H1 (cell line): ENCODE results near the gene TDRD6. TPM values are rescaled to one million over a fixed set of nuclear protein-coding genes. Genes with fewer than 3 reads are reported as not detected.

Experiments
- CTCF ChIA-PET: fragments of 300-600 bp; sonication (Branson Sonifier 250); formaldehyde crosslinking; loops from one replicate; lab custom pipeline; 2021; ENCODE audit not compliant: partially characterized antibody; lab: Charles Lee
- POLR2A ChIA-PET: fragments of 300-600 bp; sonication (Branson Sonifier 250); formaldehyde crosslinking; loops from one replicate; lab custom pipeline; 2021; ENCODE audit warnings: inconsistent platforms; ENCODE audit not compliant: partially characterized antibody; lab: Charles Lee
- DNase-seq, 2 experiments: peaks; one replicate each; pipeline versions ENCODE4 v3.0.0 to v3.0.0-alpha.2; 2010 to 2022; ENCODE audit warnings: low spot score in 2 of 2, low read depth in 1 of 2, mixed read lengths in 1 of 2
- FAIRE-seq: peaks from 2 replicates; lab custom pipeline; 2011; peaks lifted over from hg19 to GRCh38; lab: Jason Lieb, UNC
- H2AFZ ChIP-seq: 2 replicates; pipeline ENCODE4 v1.8.1; 2012; ENCODE audit warnings: low read length, inconsistent platforms
- H2AK5ac ChIP-seq: 2 replicates; pipeline ENCODE4 v1.6.1; 2013; ENCODE audit warnings: low read depth, low read length
- H2BK120ac ChIP-seq: replicated peaks from 2 replicates; pipeline ENCODE3; 2013; ENCODE audit warnings: low read depth, low read length, inconsistent platforms
- H2BK12ac ChIP-seq: 2 replicates; pipeline ENCODE4 v1.6.1; 2013; ENCODE audit warnings: low read depth, low read length
- H2BK15ac ChIP-seq: 2 replicates; pipeline ENCODE4 v1.6.1; 2013; ENCODE audit warnings: low read length
- H2BK20ac ChIP-seq: 2 replicates; pipeline ENCODE4 v1.6.1; 2013; ENCODE audit warnings: low read length
- H2BK5ac ChIP-seq: 2 replicates; pipeline ENCODE4 v1.6.1; 2013; ENCODE audit warnings: low read depth, low read length
- H3K14ac ChIP-seq: 2 replicates; pipeline ENCODE4 v1.6.1; 2013; ENCODE audit warnings: inconsistent platforms; ENCODE audit not compliant: insufficient read length
- H3K18ac ChIP-seq: 2 replicates; pipeline ENCODE4 v1.6.1; 2013; ENCODE audit warnings: low read length; ENCODE audit errors: extremely low read depth
- H3K23ac ChIP-seq: 2 replicates; pipeline ENCODE4 v1.6.1; 2013; ENCODE audit warnings: inconsistent platforms; ENCODE audit not compliant: insufficient read length
- H3K23me2 ChIP-seq: 2 replicates; pipeline ENCODE4 v1.6.1; 2013; ENCODE audit warnings: low read depth, low read length
- H3K27ac ChIP-seq: 2 replicates; pipeline ENCODE4 v1.6.1; 2011; ENCODE audit warnings: low read depth, low read length, inconsistent platforms
- H3K27me3 ChIP-seq, 4 experiments: replicated peaks in 1 of 4; 1 replicate in 1 of 4; 2 replicates in 3 of 4; pipeline versions ENCODE4 v1.6.1 to v1.8.1; 2011 to 2013; ENCODE audit warnings: low read length in 3 of 4, mild to moderate bottlenecking in 3 of 4, inconsistent platforms in 2 of 4, mixed read lengths in 2 of 4, moderate library complexity in 1 of 4; ENCODE audit not compliant: control insufficient read depth in 3 of 4, insufficient read depth in 3 of 4; ENCODE audit errors: extremely low read depth in 1 of 4
- H3K36me3 ChIP-seq, 4 experiments: 2 replicates each; pipeline versions ENCODE4 v1.6.1 to v1.8.1; 2011 to 2013; ENCODE audit warnings: mild to moderate bottlenecking in 4 of 4, low read length in 3 of 4, moderate library complexity in 2 of 4, control low read depth in 1 of 4, inconsistent platforms in 1 of 4; ENCODE audit not compliant: insufficient read depth in 4 of 4, control insufficient read depth in 2 of 4
- H3K4ac ChIP-seq: replicated peaks from 2 replicates; pipeline ENCODE3; 2013; ENCODE audit warnings: low read length, low read depth, mixed read lengths, inconsistent platforms; ENCODE audit not compliant: insufficient read length
- H3K4me1 ChIP-seq, 4 experiments: replicated peaks in 1 of 4; 1 replicate in 1 of 4; 2 replicates in 3 of 4; pipeline versions ENCODE4 v1.6.1 to v1.8.1; 2011 to 2013; ENCODE audit warnings: low read length in 3 of 4, inconsistent platforms in 2 of 4, mixed read lengths in 1 of 4; ENCODE audit not compliant: insufficient read depth in 4 of 4, control insufficient read depth in 3 of 4
- H3K4me2 ChIP-seq, 2 experiments: 2 replicates each; pipeline versions ENCODE4 v1.6.1 to v1.8.1; 2011 to 2013; ENCODE audit warnings: low read depth in 2 of 2, low read length in 2 of 2, control low read depth in 1 of 2, inconsistent platforms in 1 of 2, mild to moderate bottlenecking in 1 of 2; ENCODE audit not compliant: insufficient read depth in 1 of 2
- H3K4me3 ChIP-seq, 4 experiments: fragments of 200-600, 300-600 bp in 1 of 4; sonication (generic), shearing (Covaris generic), sonication (Bioruptor Twin) in 1 of 4; 2 replicates each; pipeline versions ENCODE4 v1.5.1 to v1.8.1; 2011 to 2016; ENCODE audit warnings: low read length in 4 of 4, low read depth in 3 of 4, control low read depth in 2 of 4, inconsistent platforms in 2 of 4, mild to moderate bottlenecking in 2 of 4, mixed read lengths in 1 of 4, moderate library complexity in 1 of 4; ENCODE audit not compliant: insufficient read depth in 2 of 4; ENCODE audit errors: extremely low read depth in 1 of 4
- H3K56ac ChIP-seq: replicated peaks from 2 replicates; pipeline ENCODE3; 2013; ENCODE audit warnings: low read depth, mild to moderate bottlenecking, mixed read lengths, low read length, inconsistent platforms; ENCODE audit not compliant: insufficient read length
- H3K79me1 ChIP-seq: 2 replicates; pipeline ENCODE4 v1.6.1; 2013; ENCODE audit warnings: low read depth, low read length, control low read depth
- H3K79me2 ChIP-seq, 2 experiments: 2 replicates each; pipeline versions ENCODE4 v1.6.1 to v1.8.1; 2012 to 2013; ENCODE audit warnings: low read length in 2 of 2, mild to moderate bottlenecking in 2 of 2, inconsistent platforms in 1 of 2; ENCODE audit not compliant: insufficient read depth in 2 of 2, control insufficient read depth in 1 of 2
- H3K9ac ChIP-seq, 4 experiments: replicated peaks in 1 of 4; 1 replicate in 1 of 4; 2 replicates in 3 of 4; pipeline versions ENCODE4 v1.6.1 to v1.8.1; 2011 to 2013; ENCODE audit warnings: low read depth in 3 of 4, low read length in 3 of 4, control low read depth in 2 of 4, mild to moderate bottlenecking in 2 of 4, moderate library complexity in 2 of 4, inconsistent platforms in 1 of 4; ENCODE audit errors: extremely low read depth in 1 of 4
- H3K9me3 ChIP-seq, 2 experiments: 2 replicates each; pipeline versions ENCODE4 v1.6.1 to v1.8.1; 2012 to 2013; ENCODE audit warnings: mild to moderate bottlenecking in 2 of 2, moderate library complexity in 2 of 2, control low read depth in 1 of 2, inconsistent platforms in 1 of 2, low read depth in 1 of 2, low read length in 1 of 2, mixed read lengths in 1 of 2; ENCODE audit not compliant: insufficient read depth in 2 of 2
- H4K20me1 ChIP-seq, 2 experiments: replicated peaks in 1 of 2; 2 replicates each; pipeline versions ENCODE3 to v1.8.1; 2011 to 2013; ENCODE audit warnings: inconsistent platforms in 2 of 2, low read length in 2 of 2, mild to moderate bottlenecking in 1 of 2; ENCODE audit not compliant: insufficient read depth in 2 of 2, control insufficient read depth in 1 of 2
- H4K5ac ChIP-seq: 2 replicates; pipeline ENCODE4 v1.6.1; 2013; ENCODE audit warnings: low read length, low read depth, mixed read lengths, inconsistent platforms; ENCODE audit not compliant: insufficient read length
- H4K8ac ChIP-seq: 2 replicates; pipeline ENCODE4 v1.8.0; 2013; ENCODE audit warnings: mild to moderate bottlenecking, moderate library complexity, low read length, inconsistent platforms; ENCODE audit not compliant: insufficient read depth; ENCODE audit errors: extremely low read depth
- H4K91ac ChIP-seq: replicated peaks from 2 replicates; pipeline ENCODE3; 2013; ENCODE audit warnings: low read length, mixed read lengths, inconsistent platforms; ENCODE audit not compliant: insufficient read length
- JUN ChIP-seq: IDR thresholded peaks from 2 replicates; pipeline ENCODE4 v1.6.1; 2011; ENCODE audit warnings: low read depth, mild to moderate bottlenecking, improper control_type of control experiment, low read length
- KDM1A ChIP-seq: fragments of 200-600, 300-600 bp; sonication (generic); IDR thresholded peaks from 2 replicates; pipeline ENCODE4 v1.7.1; 2016; ENCODE audit warnings: mild to moderate bottlenecking, low read length, borderline replicate concordance
- NRF1 ChIP-seq: IDR thresholded peaks from 2 replicates; pipeline ENCODE4 v1.6.1; 2011; ENCODE audit warnings: mild to moderate bottlenecking, low read depth, low read length, improper control_type of control experiment
- SIN3A ChIP-seq, 2 experiments: IDR thresholded peaks in 1 of 2; conservative IDR thresholded peaks in 1 of 2; 2 replicates each; pipeline ENCODE4 v1.6.1; 2011 to 2012; ENCODE audit warnings: low read length in 2 of 2, improper control_type of control experiment in 1 of 2, low read depth in 1 of 2, mild to moderate bottlenecking in 1 of 2
- TAF1 ChIP-seq: IDR thresholded peaks from 2 replicates; pipeline ENCODE4 v1.6.1; 2011; ENCODE audit warnings: mild to moderate bottlenecking, low read depth, low read length
- YY1 ChIP-seq: IDR thresholded peaks from 2 replicates; pipeline ENCODE4 v1.6.1; 2011; ENCODE audit warnings: low read depth, mild to moderate bottlenecking, low read length
- WGBS, 2 experiments: shearing (Covaris generic) in 1 of 2; methylation state at CpG; one replicate each; pipeline versions ENCODE4 v1.1.6 to v1.1.7; 2013 to 2015; ENCODE audit warnings: low lambda C conversion rate in 2 of 2, mixed read lengths in 2 of 2, inconsistent platforms in 1 of 2, low coverage in 1 of 2, missing lambda C conversion rate in 1 of 2; ENCODE audit not compliant: insufficient replicate concordance in 2 of 2, insufficient coverage in 1 of 2, insufficient read length in 1 of 2; ENCODE audit errors: extremely low coverage in 1 of 2, missing lambda C conversion rate in 1 of 2; 5-methylcytosine and 5-hydroxymethylcytosine counted together
- polyA plus RNA-seq, 7 experiments: library from polyadenylated mRNA; depleted of rRNA in 3 of 7; stranded (reverse) in 5 of 7; unstranded in 2 of 7; fragments of >200 nt in 5 of 7; fragments of 200-250 nt in 2 of 7; gene quantifications; 1 replicate in 5 of 7; 2 replicates in 1 of 7; 4 replicates in 1 of 7; pipeline versions ENCODE4 v1.2.1 to v1.2.3, GENCODE V29; 2011 to 2013; ENCODE audit warnings: missing spikeins in 2 of 7, mixed read lengths in 2 of 7
- total RNA-seq: library from RNA; stranded (reverse); fragmentation: NEBNext Ultra II Directional; extraction: Animal tissue kit (Norgen Biotek cat#: 25700); gene quantifications from 2 replicates; pipeline ENCODE4 v1.2.1, GENCODE V29; 2021

TDRD6 gene
- total and polyA plus RNA-seq, 2 of the 8 experiments (the other 6 are each of a cell fraction or from before 2014, with no cell fraction given) = 0.06 to 0.19 TPM

DNA sequence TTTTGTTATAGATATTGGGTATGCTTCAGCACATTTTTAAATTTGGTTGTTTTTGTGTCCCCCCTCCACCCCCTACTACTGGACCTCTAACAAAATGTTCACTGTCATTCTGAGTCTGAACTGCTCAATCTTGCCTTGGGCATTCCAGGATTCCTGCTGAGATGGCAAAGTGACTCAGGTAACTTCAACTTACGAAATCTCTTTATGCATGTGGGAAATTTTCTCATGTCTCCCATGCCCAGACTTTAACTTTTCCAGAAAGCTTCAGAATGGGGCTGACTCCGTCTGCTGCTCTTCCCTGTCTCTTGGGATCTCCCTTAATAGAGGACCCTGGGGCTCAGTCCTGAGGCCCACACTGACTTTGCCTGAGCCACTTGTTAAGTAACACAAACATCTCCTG, 49.0 kb upstream of the TDRD6 start:
- Histone ChIP-seq H3K9ac (no peak overlapping the region), H3K36me3 (no peaks in the 10 kb centered on the region), H3K56ac (no peak overlapping the region), H3K79me2 (no peaks in the 10 kb centered on the region), H3K23ac (no peak overlapping the region), H3K27me3 (no peaks in the 10 kb centered on the region), H2AFZ (no peak overlapping the region), H3K4me2 (no peak overlapping the region), H4K91ac (no peak overlapping the region), H4K20me1 (no peaks in the 10 kb centered on the region), H3K18ac (no peak overlapping the region), H2BK12ac (no peak overlapping the region), H2BK15ac (no peak overlapping the region), H3K14ac (no peak overlapping the region), H2BK20ac (no peak overlapping the region), H4K8ac (no peak overlapping the region), H3K4me1 (no peaks in the 10 kb centered on the region), H3K4ac (no peak overlapping the region), H3K9me3 (no peaks in the 10 kb centered on the region), H2BK120ac (no peak overlapping the region), H3K79me1 (no peaks in the 10 kb centered on the region), H3K23me2 (no peaks in the 10 kb centered on the region; the same call in 1 of the 2 replicates), H4K5ac (no peak overlapping the region), H2AK5ac (no peak overlapping the region), H2BK5ac (no peak overlapping the region), H3K4me3 (no peak overlapping the region), H3K27ac (no peak overlapping the region)
- ChIA-PET CTCF (no interaction called here), POLR2A (no interaction called here)
- FAIRE-seq (no peak), DNase-seq (no peak)
- whole genome bisulfite sequencing, 2 experiments = 75% methylated on average over 2 of the region's 2 CpGs; no CpG with 5 or more reads in 1 of the 2 experiments
- TF ChIP-seq JUN = no peak
- TF ChIP-seq KDM1A = no peak
- TF ChIP-seq NRF1 = no peak
- no peak for TF ChIP-seq TAF1
- TF ChIP-seq SIN3A (conservative IDR thresholded peaks at IDR 0.05 in 1 of 2, IDR thresholded peaks at IDR 0.05 in 1 of 2; ENCODE audit: low read depth in 1 of 2, low read length in 2 of 2) = no peak
- TF ChIP-seq YY1 = no peak
